HCT116 (cell line): ENCODE measurements around the gene LCAT. TPM values are rescaled to one million over a fixed set of nuclear protein-coding genes. Genes with fewer than 3 reads are reported as not detected.

Experiments
- ATAC-seq: fragments of 200-7000 bp; cut with Tn5 transposase; 2 replicates; pipeline ENCODE4 v1.9.1; 2020; ENCODE audit warnings: mild to moderate bottlenecking, moderate library complexity
- BruUV-seq: library from RNA; stranded (reverse); fragments of 400-500 nt; replicated peaks from 2 replicates; lab custom pipeline; 2021; lab: Mats Ljungman, UMichigan
- CTCF ChIA-PET: fragments of 300-600 bp; sonication (Branson Sonifier 250); formaldehyde crosslinking; loops from one replicate; lab custom pipeline; 2021; ENCODE audit warnings: antibody characterized with exemption; lab: Charles Lee
- POLR2A ChIA-PET: fragments of 300-600, 350-600 bp; sonication (Branson Sonifier 250); formaldehyde crosslinking; loops from one replicate; lab custom pipeline; 2021; ENCODE audit warnings: antibody characterized with exemption; lab: Charles Lee
- RAD21 ChIA-PET, 2 experiments: fragments of 300-600 bp; sonication (Branson Sonifier 250); formaldehyde crosslinking; loops; one replicate each; lab custom pipeline; 2023; ENCODE audit warnings: low total read pairs in 2 of 2; ENCODE audit not compliant: uncharacterized antibody in 2 of 2, unreplicated experiment in 2 of 2, low non-redundant PET in 1 of 2; lab: Charles Lee
- DNase-seq: peaks from one replicate; pipeline ENCODE4 v3.0.0-alpha.2; 2010; ENCODE audit warnings: low read depth, low spot score
- H2AFZ ChIP-seq: fragments of 200-600 bp; shearing (Covaris generic), sonication (generic); 2 replicates; pipeline ENCODE4 v1.6.1; 2017; ENCODE audit warnings: low read depth, mixed run types, mixed read lengths, antibody characterized with exemption, low read length; ENCODE audit not compliant: poor library complexity, severe bottlenecking
- H3K27ac ChIP-seq: 2 replicates; pipeline ENCODE4 v1.5.1; 2012; ENCODE audit warnings: low read depth, low read length
- H3K27me3 ChIP-seq: fragments of 200-600 bp; sonication (generic); 2 replicates; pipeline ENCODE4 v1.6.1; 2016; ENCODE audit warnings: mixed run types, low read length, mixed read lengths; ENCODE audit not compliant: insufficient read depth
- H3K36me3 ChIP-seq, 2 experiments: fragments of 200-500 bp in 1 of 2; fragments of 200-600 bp in 1 of 2; sonication (Bioruptor generic) in 1 of 2; sonication (generic) in 1 of 2; 2 replicates each; pipeline versions ENCODE4 v1.5.1 to v1.6.1; 2014 to 2016; ENCODE audit warnings: low read length in 2 of 2, inconsistent platforms in 1 of 2, mixed read lengths in 1 of 2, mixed run types in 1 of 2; ENCODE audit not compliant: insufficient read depth in 2 of 2, control insufficient read depth in 1 of 2
- H3K4me1 ChIP-seq, 2 experiments: fragments of 200-600 bp in 1 of 2; sonication (generic) in 1 of 2; 2 replicates each; pipeline versions ENCODE4 v1.5.1 to v1.6.1; 2012 to 2017; ENCODE audit warnings: low read length in 2 of 2, inconsistent platforms in 1 of 2, mild to moderate bottlenecking in 1 of 2, mixed read lengths in 1 of 2, mixed run types in 1 of 2, moderate library complexity in 1 of 2; ENCODE audit not compliant: insufficient read depth in 2 of 2, control insufficient read depth in 1 of 2
- H3K4me2 ChIP-seq: fragments of 200-600 bp; sonication (generic); 2 replicates; pipeline ENCODE4 v1.6.1; 2017; ENCODE audit warnings: mixed run types, low read length, mixed read lengths
- H3K4me3 ChIP-seq, 2 experiments: fragments of 200-600 bp in 1 of 2; sonication (generic) in 1 of 2; replicated peaks in 1 of 2; 2 replicates each; pipeline ENCODE4 v1.5.1; 2011 to 2016; ENCODE audit warnings: low read length in 2 of 2, control low read depth in 1 of 2, low read depth in 1 of 2, mild to moderate bottlenecking in 1 of 2, mixed read lengths in 1 of 2, mixed run types in 1 of 2
- H3K79me2 ChIP-seq: fragments of 200-600 bp; sonication (generic); 2 replicates; pipeline ENCODE4 v1.6.1; 2017; ENCODE audit warnings: mild to moderate bottlenecking, mixed run types, low read length, moderate library complexity, mixed read lengths; ENCODE audit not compliant: insufficient read depth
- H3K9ac ChIP-seq: fragments of 200-600 bp; sonication (generic); 2 replicates; pipeline ENCODE4 v1.6.1; 2016; ENCODE audit warnings: low read length, mixed read lengths
- H3K9me2 ChIP-seq: fragments of 200-600 bp; sonication (generic), shearing (Covaris generic); 2 replicates; pipeline ENCODE4 v1.6.1; 2017; ENCODE audit warnings: mixed run types, mild to moderate bottlenecking, moderate library complexity; ENCODE audit not compliant: insufficient read depth
- H3K9me3 ChIP-seq, 2 experiments: fragments of 200-500 bp in 1 of 2; fragments of 200-600 bp in 1 of 2; sonication (Bioruptor generic) in 1 of 2; sonication (generic) in 1 of 2; 2 replicates each; pipeline ENCODE4 v1.6.1; 2014 to 2017; ENCODE audit warnings: low read length in 2 of 2, mixed read lengths in 2 of 2, inconsistent platforms in 1 of 2, low read depth in 1 of 2, mild to moderate bottlenecking in 1 of 2, mixed run types in 1 of 2, moderate library complexity in 1 of 2; ENCODE audit not compliant: control insufficient read depth in 1 of 2, insufficient read depth in 1 of 2
- H4K20me1 ChIP-seq: fragments of 200-600 bp; sonication (generic), shearing (Covaris generic); 2 replicates; pipeline ENCODE4 v1.6.1; 2017; ENCODE audit warnings: mixed run types, mild to moderate bottlenecking, moderate library complexity; ENCODE audit not compliant: insufficient read depth
- CEBPB ChIP-seq: IDR thresholded peaks from 2 replicates; pipeline ENCODE4 v1.6.1; 2012; ENCODE audit warnings: low read depth
- EGR1 ChIP-seq: IDR thresholded peaks from 2 replicates; pipeline ENCODE4 v1.6.1; 2012; ENCODE audit warnings: low read depth
- ELF1 ChIP-seq: IDR thresholded peaks from 2 replicates; pipeline ENCODE4 v1.6.1; 2012; ENCODE audit warnings: low read depth, borderline replicate concordance
- EZH2phosphoT487 ChIP-seq: fragments of 200-600 bp; IDR thresholded peaks from 2 replicates; pipeline ENCODE4 v1.6.1; 2018; ENCODE audit warnings: antibody characterized with exemption, borderline replicate concordance
- FOSL1 ChIP-seq: IDR thresholded peaks from 2 replicates; pipeline ENCODE4 v1.6.1; 2012; ENCODE audit warnings: low read depth
- JUND ChIP-seq: IDR thresholded peaks from 2 replicates; pipeline ENCODE4 v1.6.1; 2012
- MAX ChIP-seq: IDR thresholded peaks from 2 replicates; pipeline ENCODE4 v1.6.1; 2012
- POLR2A ChIP-seq: IDR thresholded peaks from 2 replicates; pipeline ENCODE4 v1.7.0; 2011; ENCODE audit warnings: borderline replicate concordance; ENCODE audit not compliant: insufficient read depth, insufficient read length; ENCODE audit errors: extremely low read depth
- SIN3A ChIP-seq: IDR thresholded peaks from 2 replicates; pipeline ENCODE4 v1.6.1; 2012; ENCODE audit warnings: low read depth
- ZBTB33 ChIP-seq: IDR thresholded peaks from 2 replicates; pipeline ENCODE4 v1.6.1; 2011; ENCODE audit warnings: mild to moderate bottlenecking, low read length, moderate library complexity; ENCODE audit not compliant: insufficient replicate concordance; ENCODE audit errors: extremely low read depth
- intact Hi-C: fragments of 100-400 bp; cut with micrococcal nuclease; formaldehyde crosslinking; loops from 2 replicates; pipeline ENCODE4 v1.10.0; 2022
- total RNA-seq: library from RNA; stranded (reverse); gene quantifications from one replicate; pipeline ENCODE4 v1.2.1, GENCODE V29; 2021; ENCODE audit not compliant: unreplicated experiment

LCAT gene
- total RNA-seq, 1 experiment from 2014 or later = 17.6 TPM

- Histone ChIP-seq H3K27ac (peak overlapping the region; percentile 87), H3K4me2 (peak overlapping the region; percentile 87), H3K9ac (peak overlapping the region; percentile 92), H3K27me3 (no peaks in the 10 kb centered on the region), H3K9me2 (no peaks in the 10 kb centered on the region), H4K20me1 (no peaks in the 10 kb centered on the region), H2AFZ (no peak overlapping the region), H3K4me1 (peaks cover 21 to 26% of the 10 kb centered on the region in 2 experiments), H3K4me3 (peak overlapping the region; percentile 13 to 86; a peak in 3 of 4 replicates)
- RAD21 ChIA-PET = no interaction called here
- no peak for ATAC-seq
- POLR2A ChIA-PET = no interaction called here
- CTCF ChIA-PET = no interaction called here
- DNase-seq = no peak
- TF ChIP-seq FOSL1 = no peak
- TF ChIP-seq EGR1 = no peak
- TF ChIP-seq ELF1 = no peak
- TF ChIP-seq EZH2phosphoT487 = no peak
- no peak for TF ChIP-seq POLR2A
- no peak for TF ChIP-seq ZBTB33
- no peak for TF ChIP-seq SIN3A
- TF ChIP-seq MAX = no peak
- no peak for TF ChIP-seq CEBPB
- TF ChIP-seq JUND = no peak
- TF ChIP-seq, all 23 proteins: peak for 0
- intact Hi-C loops = no loop called here
- BruUV-seq = no TSS peak
- Histone ChIP-seq H3K36me3 (peaks cover 0 to 3% of the 10 kb centered on the region in 2 experiments; a peak in 1 of 4 replicates), H3K9me3 (no peaks in the 10 kb centered on the region), H3K79me2 (peaks cover 32% of the 10 kb centered on the region)
Observed at GRCh38 chr16:67965668-67966548, 22.0 kb upstream of the LCAT start.
